ENCODE measurements around the gene FEV.
"Not testable (repeated sequence)": the region's sequence is repeated elsewhere in the genome, so short reads cannot be mapped to it uniquely, and the experiment has no call there.

FEV gene

GRCh38 chr2:218963601-218964000, 21.4 kb downstream of the FEV start:
- no peak for FAIRE-seq

GRCh38 chr2:218962859-218963492, 22.0 kb downstream of the FEV start:
- no peak for FAIRE-seq

DNA sequence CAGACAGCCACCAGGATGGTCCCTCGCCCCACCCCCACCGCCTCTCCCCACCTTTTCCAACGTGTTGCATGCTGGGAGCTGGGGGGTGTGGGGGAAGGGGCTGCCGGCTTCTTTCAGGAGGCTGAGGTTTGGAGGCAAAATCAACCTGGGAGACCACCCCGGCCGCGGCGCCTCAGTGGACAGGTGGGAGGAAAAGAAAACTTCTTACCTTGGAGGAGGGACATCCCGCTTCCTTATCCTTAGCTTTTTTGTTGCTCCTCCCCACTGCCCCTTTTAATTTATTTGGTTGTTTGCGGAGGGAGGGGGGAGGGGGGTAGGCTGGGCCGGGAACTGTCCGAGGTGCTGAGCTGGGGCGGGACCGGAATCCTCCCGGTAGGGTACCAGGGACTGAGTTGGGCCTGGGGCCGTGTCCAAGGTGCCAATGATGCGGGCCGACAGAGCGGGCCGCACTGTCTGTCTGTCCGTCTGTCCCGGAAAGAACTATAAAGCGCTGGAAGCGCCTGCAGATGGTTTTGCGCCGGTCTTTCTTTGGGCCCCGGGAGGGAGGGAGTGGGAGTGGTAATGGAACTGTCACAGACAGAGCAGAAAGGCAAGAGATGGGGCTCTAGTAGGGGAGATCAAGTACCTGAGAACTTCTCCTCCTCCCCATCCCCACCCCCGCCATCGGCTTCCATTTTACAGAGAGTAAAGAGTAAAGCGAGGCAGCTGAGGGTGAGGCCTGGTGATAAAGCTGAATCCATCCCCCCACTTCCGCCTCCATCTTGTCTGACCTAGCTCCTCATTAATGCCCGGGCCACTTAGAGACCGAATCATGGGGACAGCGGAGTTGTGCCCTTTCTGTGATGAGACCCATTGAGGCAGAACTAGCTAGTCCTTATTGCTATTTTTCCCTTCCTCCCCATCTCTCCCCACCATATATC, 23.1 kb downstream of the FEV start:
- no peak for FAIRE-seq

- no peak for FAIRE-seq
Observed at GRCh38 chr2:218961229-218961628, 23.8 kb downstream of the FEV start.

GRCh38 chr2:218960309-218961165, 24.4 kb downstream of the FEV start:
- FAIRE-seq: no peak

DNA sequence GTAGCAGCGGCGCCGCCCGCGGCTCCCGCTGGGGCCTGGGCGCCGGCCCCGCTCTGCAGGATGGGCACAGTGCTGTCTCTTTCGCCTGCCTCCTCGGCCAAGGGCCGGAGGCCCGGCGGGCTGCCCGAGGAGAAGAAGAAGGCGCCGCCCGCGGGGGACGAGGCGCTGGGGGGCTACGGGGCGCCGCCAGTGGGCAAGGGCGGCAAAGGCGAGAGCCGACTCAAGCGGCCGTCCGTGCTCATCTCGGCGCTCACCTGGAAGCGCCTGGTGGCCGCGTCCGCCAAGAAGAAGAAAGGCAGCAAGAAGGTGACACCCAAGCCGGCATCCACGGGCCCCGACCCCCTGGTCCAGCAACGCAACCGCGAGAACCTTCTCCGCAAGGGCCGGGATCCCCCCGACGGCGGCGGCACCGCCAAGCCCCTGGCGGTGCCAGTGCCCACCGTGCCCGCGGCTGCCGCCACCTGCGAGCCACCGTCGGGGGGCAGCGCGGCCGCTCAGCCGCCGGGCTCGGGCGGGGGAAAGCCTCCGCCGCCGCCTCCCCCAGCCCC, 25.1 kb downstream of the FEV start:
- FAIRE-seq: no peak

DNA sequence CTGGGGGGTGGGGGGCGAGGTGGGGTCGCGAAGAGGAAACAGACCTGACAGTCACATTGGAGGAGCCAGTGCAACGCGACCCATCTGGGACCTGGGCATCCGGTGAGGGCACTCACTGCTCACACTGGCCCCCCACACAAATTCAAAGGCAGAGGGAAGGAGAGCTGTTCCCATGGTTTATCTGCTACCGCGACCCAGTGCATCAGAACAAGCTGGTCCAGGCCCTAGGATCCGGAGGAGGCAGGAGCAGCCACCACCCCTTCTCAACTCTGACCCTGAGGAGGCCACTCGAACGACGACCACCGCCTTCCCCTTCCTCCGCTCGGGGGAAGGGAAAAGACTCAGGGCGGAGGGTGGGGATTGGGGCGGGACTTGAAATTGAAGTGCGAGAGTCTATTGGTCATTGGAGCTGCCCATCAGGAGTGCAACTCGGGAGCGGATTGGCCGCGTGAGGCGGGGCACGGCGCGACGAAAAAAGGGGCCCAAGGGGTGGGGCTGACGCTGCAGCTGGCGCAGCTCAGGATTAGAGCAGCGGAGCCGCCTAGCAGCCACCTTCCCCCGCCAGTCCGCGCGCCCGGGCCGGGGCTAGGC, 25.7 kb downstream of the FEV start, which contains the start of gene CDK5R2:
CDK5R2 (plus strand) TSS at position 526 of the 591 bp plus-strand sequence. CDS start 155 bp downstream, outside the sequence.
- peak; percentile 48 for FAIRE-seq

- FAIRE-seq: no peak
Observed at GRCh38 chr2:218958276-218958675, 26.7 kb downstream of the FEV start.

GRCh38 chr2:218957671-218958070, 27.3 kb downstream of the FEV start:
- no peak for FAIRE-seq

DNA sequence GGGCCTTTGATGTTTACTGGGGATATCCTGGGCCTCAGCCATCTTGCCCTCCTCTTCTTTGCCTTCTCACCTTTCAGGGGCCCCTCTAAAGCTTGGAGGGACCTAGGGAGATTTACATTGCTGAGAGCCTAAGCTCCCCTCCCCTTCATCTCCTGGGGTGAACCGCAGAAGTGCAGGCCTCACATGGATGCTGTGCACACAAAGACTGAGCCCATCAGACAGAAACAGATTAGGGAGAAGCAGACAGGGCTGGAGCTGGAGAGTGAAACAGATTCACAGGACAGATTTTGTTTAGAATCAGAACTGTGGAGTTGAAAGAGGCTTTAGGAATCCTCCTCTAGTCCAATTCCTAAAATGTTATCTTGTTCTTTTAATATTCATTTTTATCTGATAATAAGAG, 28.9 kb downstream of the FEV start:
- FAIRE-seq: no peak

- no peak for FAIRE-seq
Observed at GRCh38 chr2:218954541-218955300, 30.3 kb downstream of the FEV start.

DNA sequence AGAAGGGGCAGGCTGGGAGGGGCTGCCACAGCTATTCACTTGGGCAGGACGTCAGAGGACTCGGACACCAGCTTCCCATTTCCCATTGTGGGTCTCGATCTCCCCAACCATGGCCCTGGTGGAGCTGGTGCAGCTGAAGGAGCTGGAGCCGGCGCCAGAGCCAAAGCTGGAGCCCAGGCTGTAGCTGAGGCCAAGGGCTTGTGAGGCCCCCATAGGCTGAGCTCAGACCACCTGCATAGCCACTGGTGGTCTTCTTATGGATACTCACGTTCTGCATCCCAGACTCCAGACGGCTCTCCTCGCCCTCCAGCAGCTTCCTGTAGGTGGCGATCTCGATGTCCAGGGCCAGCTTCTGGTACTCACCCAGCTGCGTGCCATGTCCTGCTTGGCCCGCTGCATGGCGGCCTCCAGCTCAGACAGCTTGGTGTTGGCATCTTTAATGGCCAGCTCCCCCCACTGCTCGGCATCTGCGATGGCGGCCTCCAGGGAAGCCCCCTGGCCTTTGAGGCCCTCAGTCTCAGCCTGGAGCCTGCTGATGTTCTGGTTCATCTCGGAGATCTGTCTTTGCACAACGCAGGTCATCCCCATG, 31.5 kb downstream of the FEV start:
- FAIRE-seq: no peak

GRCh38 chr2:218952160-218952559, 32.8 kb downstream of the FEV start:
- no peak for FAIRE-seq

DNA sequence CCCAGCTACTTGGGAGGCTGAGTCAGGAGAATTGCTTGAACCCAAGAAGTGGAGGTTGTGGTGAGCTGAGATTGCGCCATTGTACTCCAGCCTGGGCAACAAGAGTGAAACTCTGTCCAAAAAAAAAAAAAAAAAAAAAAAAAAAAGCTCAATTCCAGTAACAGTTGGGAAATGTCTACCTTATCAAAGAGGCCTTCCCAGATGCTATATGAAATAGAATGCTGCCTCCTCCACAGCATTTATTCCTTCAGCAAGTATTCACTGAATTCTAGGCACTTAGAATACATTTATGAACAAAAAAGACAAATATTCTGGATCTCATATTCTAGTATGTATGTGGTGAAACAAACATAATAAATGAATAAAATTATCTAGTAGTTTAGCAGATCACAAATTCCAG, 38.4 kb downstream of the FEV start:
- FAIRE-seq: no peak

DNA sequence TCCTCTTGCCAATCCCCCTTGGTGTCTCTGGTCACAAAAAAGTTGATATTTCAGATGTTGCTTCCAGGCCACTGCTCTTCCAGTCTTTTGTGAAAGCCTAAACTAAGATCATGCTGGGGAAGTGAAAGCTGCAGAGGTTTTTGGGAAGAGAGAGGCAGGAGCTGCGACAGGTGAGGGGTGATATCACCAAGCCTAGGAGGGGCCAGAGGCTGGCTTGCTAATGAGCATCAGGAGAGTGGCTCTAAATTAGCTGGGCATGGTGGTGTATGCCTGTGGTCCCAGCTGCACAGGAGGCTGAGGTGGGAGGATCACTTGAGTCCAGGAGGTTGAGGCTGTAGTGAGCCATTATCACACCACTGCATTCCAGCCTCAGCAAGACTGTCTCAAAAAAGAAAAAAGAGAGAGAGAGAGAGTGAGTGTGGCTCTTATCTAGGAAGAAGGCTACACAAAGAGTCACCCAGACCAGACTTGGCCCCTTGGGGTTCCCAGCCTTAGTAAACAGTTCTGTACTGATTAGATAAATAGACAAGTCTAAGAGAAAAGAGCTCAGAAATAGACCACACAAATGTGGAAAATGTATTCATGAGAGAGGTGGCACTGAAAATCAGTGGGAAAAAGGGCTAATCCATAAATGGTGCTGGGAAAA, 40.1 kb downstream of the FEV start:
- no peak for FAIRE-seq

- FAIRE-seq: not testable (repeated sequence)
Observed at GRCh38 chr2:218931751-218932150, 53.2 kb downstream of the FEV start.

Data from A204.1 (cell line).